ENCODE measurements around the gene DFFB. TPM values are rescaled to one million over a fixed set of nuclear protein-coding genes. Genes with fewer than 3 reads are reported as not detected.

The DFFB gene
- polyA plus RNA-seq, 3 donors = 5.9 to 14.7 (median 6.6) TPM

DNA sequence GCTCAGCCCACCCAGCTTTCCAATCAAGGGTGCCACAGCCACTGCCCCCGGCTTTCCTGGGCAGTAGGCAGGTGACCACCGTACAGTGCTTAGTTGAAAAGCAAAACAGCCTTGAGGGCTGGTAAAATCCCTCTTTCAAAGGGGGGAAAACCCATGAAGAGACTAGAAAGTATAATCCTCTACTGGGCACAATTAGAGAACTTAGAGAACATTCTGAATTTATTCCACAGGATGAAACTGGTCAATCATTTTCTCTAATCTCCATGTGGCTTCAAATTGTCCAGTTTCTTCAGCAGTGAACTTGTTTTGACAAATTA is 45.7 kb upstream of the DFFB start:
- Histone ChIP-seq H3K4me3 (replicated peaks in 1 of 3; ENCODE audit: low read depth in 2 of 3, low read length in 3 of 3) (no peak overlapping the region), H3K9me3 (replicated peaks in 1 of 2; ENCODE audit: control insufficient read depth in 1 of 2, insufficient read depth in 1 of 2, low read length in 2 of 2) (peaks cover 0 to 8% of the 10 kb centered on the region in 2 donors), H3K79me2 (ENCODE audit: insufficient read depth, low read length) (no peaks in the 10 kb centered on the region), H3K36me3 (replicated peaks in 1 of 2; ENCODE audit: control insufficient read depth in 1 of 2, insufficient read depth in 2 of 2, low read length in 2 of 2) (peaks cover 9 to 24% of the 10 kb centered on the region in 2 donors), H3K4me1 (ENCODE audit: control insufficient read depth in 1 of 2, insufficient read depth in 2 of 2, low read length in 2 of 2) (no peaks in the 10 kb centered on the region), H2AFZ (ENCODE audit: insufficient read depth, low read depth, low read length, poor library complexity, severe bottlenecking) (no peak overlapping the region), H4K20me1 (ENCODE audit: insufficient read depth, low read length) (no peaks in the 10 kb centered on the region), H3K27me3 (ENCODE audit: control insufficient read depth in 2 of 2, insufficient read depth in 2 of 2, low read length in 2 of 2) (no peaks in the 10 kb centered on the region), H3K4me2 (replicated peaks; ENCODE audit: extremely low read depth, low read length, poor library complexity, severe bottlenecking) (no peak overlapping the region), H3K9ac (ENCODE audit: insufficient read depth, low read length, poor library complexity, severe bottlenecking) (no peak overlapping the region), H3K27ac (ENCODE audit: low read depth in 1 of 2, low read length in 2 of 2) (no peak overlapping the region)
- Mint-ChIP-seq H3K4me1 (peaks cover 6% of the 10 kb centered on the region), H3K27ac (no peak overlapping the region), H3K36me3 (peaks cover 19% of the 10 kb centered on the region in 2 donors), H3K9me3 (peaks cover 2 to 14% (median 11%) of the 10 kb centered on the region in 7 donors), H3K27me3 (ENCODE audit: low read depth in 3 of 3) (peaks cover 0 to 6% (median 2%) of the 10 kb centered on the region in 3 donors), H3K4me3 (no peak overlapping the region)
- 100% methylated on average over 1 of the region's 2 CpGs for WGBS (ENCODE audit: insufficient coverage)
- intact Hi-C loops (cut with micrococcal nuclease) = no loop called here
- DNase-seq = no peak
- TF ChIP-seq, protein P1, sequence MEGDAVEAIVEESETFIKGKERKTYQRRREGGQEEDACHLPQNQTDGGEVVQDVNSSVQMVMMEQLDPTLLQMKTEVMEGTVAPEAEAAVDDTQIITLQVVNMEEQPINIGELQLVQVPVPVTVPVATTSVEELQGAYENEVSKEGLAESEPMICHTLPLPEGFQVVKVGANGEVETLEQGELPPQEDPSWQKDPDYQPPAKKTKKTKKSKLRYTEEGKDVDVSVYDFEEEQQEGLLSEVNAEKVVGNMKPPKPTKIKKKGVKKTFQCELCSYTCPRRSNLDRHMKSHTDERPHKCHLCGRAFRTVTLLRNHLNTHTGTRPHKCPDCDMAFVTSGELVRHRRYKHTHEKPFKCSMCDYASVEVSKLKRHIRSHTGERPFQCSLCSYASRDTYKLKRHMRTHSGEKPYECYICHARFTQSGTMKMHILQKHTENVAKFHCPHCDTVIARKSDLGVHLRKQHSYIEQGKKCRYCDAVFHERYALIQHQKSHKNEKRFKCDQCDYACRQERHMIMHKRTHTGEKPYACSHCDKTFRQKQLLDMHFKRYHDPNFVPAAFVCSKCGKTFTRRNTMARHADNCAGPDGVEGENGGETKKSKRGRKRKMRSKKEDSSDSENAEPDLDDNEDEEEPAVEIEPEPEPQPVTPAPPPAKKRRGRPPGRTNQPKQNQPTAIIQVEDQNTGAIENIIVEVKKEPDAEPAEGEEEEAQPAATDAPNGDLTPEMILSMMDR (IDR thresholded peaks at IDR 0.05) = no peak

DNA sequence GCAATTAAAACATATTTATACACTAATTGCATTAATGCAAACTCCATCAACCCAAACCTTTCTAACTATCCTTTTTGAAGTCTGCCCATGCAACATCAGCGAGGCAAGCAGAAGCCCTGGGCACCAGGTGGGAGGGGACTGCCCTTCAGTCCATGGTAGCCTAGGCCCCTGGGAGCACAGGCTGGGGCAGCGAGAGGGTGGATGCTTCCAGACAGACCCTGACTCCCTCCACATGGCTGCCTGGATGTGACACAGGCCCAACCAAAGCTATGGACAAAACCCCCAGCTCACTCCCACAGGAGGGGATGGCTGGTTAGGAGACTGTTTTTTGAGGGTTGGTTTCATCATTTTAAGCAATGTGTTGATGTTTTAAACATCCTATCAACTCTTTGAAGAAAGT is 43.2 kb upstream of the DFFB start:
- no peak overlapping the region for H3K4me3 ChIP-seq (replicated peaks in 1 of 3; ENCODE audit: low read depth in 2 of 3, low read length in 3 of 3)
- H3K27ac Mint-ChIP-seq = no peak overlapping the region
- H3K4me2 ChIP-seq (replicated peaks; ENCODE audit: extremely low read depth, low read length, poor library complexity, severe bottlenecking) = no peak overlapping the region
- no peaks in the 10 kb centered on the region for H3K79me2 ChIP-seq (ENCODE audit: insufficient read depth, low read length)
- H2AFZ ChIP-seq (ENCODE audit: insufficient read depth, low read depth, low read length, poor library complexity, severe bottlenecking) = no peak overlapping the region
- H3K4me1 ChIP-seq (ENCODE audit: control insufficient read depth in 1 of 2, insufficient read depth in 2 of 2, low read length in 2 of 2) = no peaks in the 10 kb centered on the region
- peaks cover 21 to 24% of the 10 kb centered on the region in 2 donors for H3K36me3 Mint-ChIP-seq
- H3K9me3 ChIP-seq (replicated peaks in 1 of 2; ENCODE audit: control insufficient read depth in 1 of 2, insufficient read depth in 1 of 2, low read length in 2 of 2) = no peaks in the 10 kb centered on the region
- peaks cover 0 to under 1% (median 0%) of the 10 kb centered on the region in 7 donors for H3K9me3 Mint-ChIP-seq
- H4K20me1 ChIP-seq (ENCODE audit: insufficient read depth, low read length) = no peaks in the 10 kb centered on the region
- peaks cover 9 to 31% of the 10 kb centered on the region in 2 donors for H3K36me3 ChIP-seq (replicated peaks in 1 of 2; ENCODE audit: control insufficient read depth in 1 of 2, insufficient read depth in 2 of 2, low read length in 2 of 2)
- intact Hi-C loops (cut with micrococcal nuclease) = no loop called here
- H3K4me3 Mint-ChIP-seq = no peak overlapping the region
- peaks cover 0 to 5% (median 5%) of the 10 kb centered on the region in 3 donors for H3K27me3 Mint-ChIP-seq (ENCODE audit: low read depth in 3 of 3)
- WGBS (ENCODE audit: insufficient coverage) = 100% methylated on average over 1 of the region's 2 CpGs
- H3K27ac ChIP-seq (ENCODE audit: low read depth in 1 of 2, low read length in 2 of 2) = no peak overlapping the region
- DNase-seq = no peak
- H3K27me3 ChIP-seq (ENCODE audit: control insufficient read depth in 2 of 2, insufficient read depth in 2 of 2, low read length in 2 of 2) = no peaks in the 10 kb centered on the region
- H3K9ac ChIP-seq (ENCODE audit: insufficient read depth, low read length, poor library complexity, severe bottlenecking) = no peak overlapping the region
- peaks cover 6% of the 10 kb centered on the region for H3K4me1 Mint-ChIP-seq
- TF ChIP-seq, protein P1 (IDR thresholded peaks at IDR 0.05) = no peak

All from CD14-positive monocyte (primary cell).